ENCODE results near the gene HDAC8.

- TF ChIP-seq CTCF (IDR thresholded peaks at IDR 0.05), result no peak
- TF ChIP-seq POLR2A (IDR thresholded peaks at IDR 0.05), result no peak
Measured at GRCh38 chrX:72479324-72480274, 93.0 kb downstream of the HDAC8 start.

All from stomach (tissue), 4 donors.